GM18909 (cell line): Measurements from ENCODE around the gene GDI2.
"Not testable (repeated sequence)": the region's sequence is repeated elsewhere in the genome, so short reads cannot be mapped to it uniquely, and the experiment has no call there.

ENCODE experiments used
- ATAC-seq: cut with Tn5 transposase; IDR thresholded peaks from one replicate; pipeline ENCODE4 v1.9.1; 2021; ENCODE audit warnings: mild to moderate bottlenecking; ENCODE audit not compliant: unreplicated experiment, poor library complexity

The GDI2 gene

DNA sequence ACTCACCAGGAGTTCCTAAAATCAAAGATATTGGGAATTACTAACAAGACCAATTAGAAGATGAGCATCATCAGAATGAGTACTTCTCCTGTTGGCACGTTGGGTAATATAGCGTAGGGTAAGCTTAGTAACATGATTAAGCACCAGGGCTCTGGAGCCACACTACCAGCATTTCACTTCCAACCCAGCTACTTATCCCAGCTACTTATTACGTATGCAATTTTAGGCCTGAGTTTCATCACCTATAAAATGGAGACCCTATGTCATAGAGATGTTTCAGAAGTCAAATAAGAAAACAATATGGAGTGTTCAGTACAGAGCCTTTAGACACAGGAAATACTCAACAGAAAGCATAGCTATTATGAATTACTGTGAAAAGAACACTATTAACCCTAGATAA, 19.0 kb downstream of the GDI2 start:
- no peak for ATAC-seq

DNA sequence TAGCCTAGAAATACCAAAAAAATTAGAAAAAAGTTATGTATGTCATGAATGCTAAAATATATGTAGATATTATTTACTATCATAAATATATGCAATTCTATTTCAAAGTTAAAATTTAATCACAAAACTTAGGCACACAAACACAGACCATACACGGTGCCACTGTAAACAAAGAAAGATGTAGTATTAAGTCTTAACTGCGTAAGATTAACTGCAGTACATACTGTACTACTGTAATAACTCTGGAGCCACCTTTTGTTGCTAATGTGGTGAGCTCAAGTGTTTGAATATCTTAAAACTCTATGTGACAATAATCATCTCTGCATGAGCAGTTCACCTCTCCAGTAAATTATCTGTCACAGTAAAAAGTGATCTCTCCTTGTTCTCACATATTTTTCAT, 23.6 kb downstream of the GDI2 start:
- no peak for ATAC-seq

DNA sequence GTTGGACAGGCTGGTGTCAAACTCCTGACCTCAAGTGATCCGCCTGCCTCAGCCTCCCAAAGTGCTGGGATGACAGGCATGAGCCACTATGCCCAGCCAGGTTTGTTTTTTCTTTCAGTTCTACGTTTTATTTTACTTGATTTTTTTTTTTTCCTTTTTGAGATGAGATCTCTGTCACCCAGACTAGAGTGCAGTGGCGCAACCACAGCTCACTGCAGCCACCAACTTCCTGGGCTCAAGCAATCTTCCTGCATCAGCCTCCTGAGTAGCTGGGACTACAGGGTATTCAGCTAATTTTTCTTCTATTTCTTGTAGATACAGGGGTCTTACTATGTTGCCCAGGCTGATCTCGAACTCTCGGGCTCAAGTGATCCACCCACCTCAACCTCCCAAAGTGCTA, 24.3 kb downstream of the GDI2 start:
- no peak for ATAC-seq

DNA sequence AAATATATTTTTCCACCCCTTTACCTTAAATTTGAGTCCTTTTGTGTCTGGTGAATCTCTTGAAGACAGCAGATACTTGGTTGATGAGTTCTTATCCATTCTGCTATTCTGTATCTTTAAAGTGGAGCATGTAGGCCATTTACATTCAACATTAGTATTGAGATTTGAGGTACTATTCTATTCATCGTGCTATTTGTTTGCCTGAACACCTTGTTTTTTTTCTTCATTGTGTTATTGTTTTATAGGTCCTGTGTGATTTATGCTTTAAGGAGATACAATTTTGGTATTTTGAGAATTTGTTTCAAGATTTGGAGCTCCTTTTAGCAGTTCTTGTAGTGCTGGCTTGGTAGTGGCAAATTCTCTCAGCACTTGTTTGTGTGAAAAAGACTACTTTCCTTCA, 29.9 kb downstream of the GDI2 start:
- no peak for ATAC-seq

DNA sequence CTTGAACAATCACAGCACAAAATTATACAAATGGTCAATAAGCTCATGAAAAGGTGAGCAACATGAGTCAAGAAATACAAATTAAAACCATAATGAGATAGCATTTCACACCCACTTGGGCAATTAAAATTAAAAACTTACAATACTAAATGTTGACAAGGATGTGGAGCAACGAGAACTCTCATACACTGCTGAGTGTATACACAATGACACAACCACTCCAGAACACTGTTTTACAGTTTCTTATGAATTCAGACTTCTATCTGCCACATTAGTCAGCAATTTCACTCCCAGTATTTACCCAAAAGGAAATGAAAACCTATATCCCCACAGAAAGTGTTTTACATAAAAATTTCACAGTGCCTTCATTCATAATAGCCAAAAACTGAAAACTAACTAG, 31.1 kb downstream of the GDI2 start:
- no peak for ATAC-seq

DNA sequence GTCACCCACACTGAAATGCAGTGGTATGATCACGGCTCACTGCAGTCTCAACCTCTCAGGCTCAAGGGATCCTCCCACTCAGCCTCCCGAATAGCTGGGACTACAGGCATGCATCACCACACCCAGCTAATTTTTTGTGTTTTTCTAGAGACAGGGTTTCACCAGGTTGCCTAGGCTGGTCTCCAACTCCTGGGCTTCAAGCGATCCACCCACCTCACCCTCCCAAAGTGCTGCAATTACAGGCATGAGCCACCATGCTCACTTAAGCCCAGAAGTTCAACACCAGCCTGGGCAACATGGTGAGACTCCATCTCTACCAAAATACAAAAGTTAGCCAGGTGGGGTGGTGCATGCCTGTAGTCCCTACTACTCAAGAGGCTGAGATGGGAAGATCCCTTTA, 33.5 kb downstream of the GDI2 start:
- ATAC-seq = no peak

DNA sequence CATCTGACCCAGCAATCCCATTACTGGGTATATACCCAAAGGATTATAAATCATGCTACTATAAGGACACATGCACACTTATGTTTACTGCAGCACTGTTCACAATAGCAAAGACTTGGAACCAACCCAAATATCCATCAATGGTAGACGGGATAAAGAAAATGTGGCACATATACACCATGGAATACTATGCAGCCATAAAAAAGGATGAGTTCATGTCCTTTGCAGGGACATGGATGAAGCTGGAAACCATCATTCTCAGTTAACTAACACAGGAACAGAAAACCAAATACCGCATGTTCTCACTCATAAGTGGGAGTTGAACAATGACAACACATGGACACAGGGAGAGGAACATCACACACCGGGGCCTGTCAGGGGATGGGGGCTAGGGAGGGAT, 35.5 kb downstream of the GDI2 start:
- ATAC-seq = not testable (repeated sequence)

DNA sequence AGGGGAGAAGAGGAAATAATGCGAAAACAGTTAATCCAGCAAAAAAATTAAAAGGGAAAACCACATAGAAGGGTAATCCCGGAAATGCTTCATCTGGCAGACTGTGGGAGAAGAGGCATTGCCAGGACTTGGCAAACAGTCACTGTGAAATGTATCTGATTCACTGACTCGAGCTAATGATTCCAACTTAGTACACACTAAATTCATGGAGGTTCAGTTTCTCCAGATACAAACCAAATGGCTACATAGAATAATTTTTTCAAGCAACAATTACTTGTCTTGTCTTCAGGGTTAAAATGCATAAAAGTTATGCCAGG, 36.4 kb downstream of the GDI2 start:
- ATAC-seq = no peak

DNA sequence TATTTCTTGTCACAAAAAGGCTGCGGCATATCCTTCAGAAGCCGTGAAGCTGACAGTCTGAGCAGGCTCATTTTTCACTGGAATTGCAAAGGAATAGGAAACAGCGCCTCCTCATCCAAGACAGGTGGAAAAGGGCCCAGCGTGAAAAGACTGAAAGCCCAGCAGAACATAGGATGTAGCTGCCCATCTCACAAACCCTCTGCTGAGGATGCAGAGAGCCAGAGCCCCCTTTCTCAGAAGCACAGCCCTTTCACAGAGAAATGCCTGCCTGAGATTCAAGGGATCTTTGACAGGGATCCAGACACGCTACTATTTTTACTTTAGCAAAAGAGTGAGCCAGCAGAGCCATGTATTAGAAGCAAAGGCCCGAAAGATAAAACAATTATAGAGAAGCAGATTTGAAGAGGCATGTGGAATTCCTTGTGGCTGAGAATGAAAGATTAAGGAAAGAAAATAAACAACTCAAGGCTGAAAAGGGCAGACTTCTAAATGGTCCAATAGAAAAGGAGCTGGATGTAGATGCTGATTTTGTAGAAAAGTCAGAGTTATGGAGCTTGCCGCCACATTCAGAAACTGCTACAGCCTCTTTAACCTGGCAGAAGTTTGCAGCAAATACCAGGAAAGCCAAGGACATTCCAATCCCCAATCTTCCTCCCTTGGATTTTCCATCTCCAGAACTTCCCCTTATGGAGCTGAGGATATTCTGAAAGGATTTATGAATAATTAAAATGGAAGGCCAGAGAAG, 36.9 kb downstream of the GDI2 start:
- ATAC-seq = no peak

DNA sequence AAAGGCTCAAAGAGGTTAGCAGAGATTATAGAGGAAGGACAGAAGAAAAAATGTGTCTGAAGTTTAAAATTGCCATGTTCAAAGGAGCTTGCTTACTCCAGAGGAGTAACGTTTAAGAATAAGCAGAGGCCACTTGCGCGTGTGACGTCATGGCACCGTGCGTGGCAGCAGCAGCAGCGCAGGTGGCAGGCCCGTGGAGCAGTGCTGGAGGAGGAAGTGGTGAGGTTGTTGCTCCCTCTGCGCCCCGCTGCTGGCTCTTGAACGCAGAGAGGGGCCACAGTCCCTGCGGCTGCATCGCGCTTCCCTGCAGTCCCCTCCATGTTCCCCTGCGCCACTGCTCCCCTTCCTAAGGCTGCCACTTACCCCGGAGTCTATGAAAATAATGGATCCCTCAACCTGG, 37.5 kb downstream of the GDI2 start:
- no peak for ATAC-seq

DNA sequence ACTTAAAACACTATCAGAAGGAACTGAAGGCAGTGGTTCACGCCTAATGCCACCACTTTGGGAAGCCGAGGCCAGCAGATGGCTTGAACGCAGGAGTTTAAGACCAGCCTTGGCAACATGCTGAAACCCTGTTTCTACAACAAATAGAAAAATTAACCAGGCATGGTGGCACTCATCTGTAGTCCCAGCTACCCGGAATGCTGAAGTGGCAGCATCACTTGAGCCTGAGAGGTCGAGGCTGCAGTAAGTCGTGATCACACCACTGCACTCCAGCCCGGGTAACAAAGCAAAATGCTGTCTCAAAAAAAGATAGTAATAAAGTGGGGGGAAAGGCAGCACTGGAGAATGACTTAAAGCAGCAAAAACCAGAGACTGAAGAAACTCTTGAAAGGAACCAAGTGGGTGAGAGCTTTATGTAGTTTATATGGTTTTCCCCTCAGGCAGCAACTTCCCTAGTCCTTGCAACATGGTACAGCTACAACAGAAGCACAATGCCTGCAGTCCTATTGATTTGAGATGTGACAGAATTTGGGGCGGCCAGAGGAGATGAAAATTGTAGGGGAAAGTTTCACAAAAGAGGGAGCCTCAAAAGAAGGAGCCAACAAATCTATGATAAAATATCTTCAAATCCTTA, 38.1 kb downstream of the GDI2 start:
- no peak for ATAC-seq

DNA sequence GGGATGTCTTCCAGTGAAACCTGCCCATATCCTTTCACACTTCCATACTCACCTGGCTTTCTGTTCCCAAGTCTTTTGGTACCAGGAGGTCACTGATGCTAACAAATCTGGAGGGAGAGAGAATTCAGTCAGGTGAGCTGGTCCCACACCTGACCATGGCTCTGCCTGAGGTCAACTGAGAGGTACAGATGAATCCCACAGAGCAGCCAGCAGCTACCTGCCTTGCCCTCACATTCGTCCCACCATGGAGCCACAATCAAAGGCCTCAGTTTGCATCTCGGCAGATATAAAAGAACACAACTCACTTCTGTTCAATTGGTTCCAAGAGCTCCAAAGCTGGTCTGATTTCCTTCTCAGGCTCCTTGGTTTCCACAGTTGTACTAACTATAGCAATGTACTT, 47.0 kb downstream of the GDI2 start:
- ATAC-seq = no peak

DNA sequence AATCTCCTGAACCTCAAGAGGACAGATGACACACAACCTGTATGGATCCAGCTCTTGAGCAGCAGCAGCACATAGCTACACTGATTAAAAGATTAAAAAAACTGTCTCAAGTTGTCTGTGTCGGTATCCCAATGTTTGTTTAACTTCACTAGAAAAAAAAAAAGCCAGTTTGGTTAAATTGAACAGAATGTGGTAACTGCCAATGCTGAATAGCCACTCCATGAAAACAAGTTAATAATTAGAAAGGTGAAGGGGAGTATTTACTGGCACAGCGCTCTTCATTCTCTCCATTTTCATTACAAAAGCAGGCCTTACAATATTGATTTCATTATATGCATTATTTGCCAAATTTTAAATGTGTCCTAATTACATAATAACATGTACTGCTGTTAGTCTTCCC, 47.6 kb downstream of the GDI2 start:
- ATAC-seq = no peak

DNA sequence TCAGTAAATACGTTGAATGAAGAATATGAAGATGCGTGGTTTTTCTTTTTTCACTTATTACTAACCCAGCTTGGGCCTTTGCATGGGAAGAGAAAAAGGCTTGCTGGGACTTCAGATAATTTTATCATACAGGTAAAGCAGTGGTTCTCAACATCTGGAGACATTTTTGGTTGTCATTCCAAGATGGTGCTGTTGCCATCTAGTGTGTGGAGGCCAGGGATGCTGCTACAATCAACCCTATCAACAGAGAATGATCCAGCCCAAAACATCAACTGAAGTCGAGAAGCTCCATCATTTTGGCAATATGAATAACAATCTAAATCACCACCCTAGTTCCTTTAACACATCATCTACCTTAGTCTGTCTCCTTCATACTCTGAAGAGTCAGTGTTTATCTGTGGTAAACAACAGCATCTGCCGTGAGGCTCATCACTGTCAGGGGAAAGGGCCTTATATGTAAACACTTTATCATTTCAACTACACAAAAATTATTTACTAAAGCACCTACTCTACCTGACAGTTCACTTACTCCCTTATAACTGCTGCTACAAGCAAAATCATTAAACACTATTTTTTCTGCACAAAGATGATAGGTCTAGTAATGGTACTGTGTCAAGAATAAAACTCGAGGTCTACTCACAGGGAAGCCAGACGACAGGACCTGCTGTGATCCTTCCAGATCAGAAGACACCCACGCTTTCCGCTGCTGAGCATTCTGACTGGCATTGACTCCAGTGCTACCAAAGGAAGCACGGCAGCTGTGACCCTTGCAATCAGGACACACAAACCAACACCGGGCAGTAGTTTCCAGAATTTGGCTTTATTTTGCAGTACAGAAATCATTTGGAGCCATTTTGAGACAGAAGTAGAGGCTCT, 48.6 kb downstream of the GDI2 start:
- no peak for ATAC-seq

DNA sequence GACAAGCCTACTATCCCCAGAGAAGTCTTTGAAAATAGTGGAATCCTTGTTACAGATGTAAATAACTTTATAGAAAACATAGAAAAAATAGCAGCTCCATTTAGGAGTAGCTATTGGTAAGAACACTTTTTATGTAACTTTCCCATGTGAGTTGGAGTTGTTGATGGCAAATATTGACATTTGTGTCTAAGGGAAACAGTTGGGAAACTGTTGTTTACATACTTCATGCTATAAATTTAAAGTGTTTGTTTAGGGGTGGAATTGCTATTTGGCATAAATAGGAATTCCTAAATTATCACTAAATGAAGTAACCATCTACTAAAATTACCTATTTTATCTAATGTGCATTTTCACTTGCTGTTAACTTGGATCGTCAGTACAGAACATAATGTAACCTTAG, 50.7 kb downstream of the GDI2 start:
- no peak for ATAC-seq

DNA sequence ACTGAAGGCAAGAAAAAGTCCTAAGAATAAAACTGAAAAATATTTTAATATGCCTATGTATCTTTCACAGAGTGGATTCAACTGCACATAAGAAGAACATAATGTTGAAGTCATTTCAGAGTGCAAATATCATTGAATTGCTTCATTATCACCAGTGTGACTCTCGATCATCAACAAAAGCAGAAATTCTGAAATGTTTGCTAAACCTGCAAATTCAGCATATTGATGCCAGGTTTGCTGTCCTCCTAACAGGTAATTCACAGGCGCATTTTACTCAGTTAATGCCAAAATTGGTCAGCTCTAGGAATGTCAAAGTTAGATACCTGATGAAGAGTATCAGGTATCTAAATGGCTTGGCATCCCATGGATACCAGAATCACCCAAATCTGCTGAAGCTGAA, 52.0 kb downstream of the GDI2 start:
- ATAC-seq = no peak

DNA sequence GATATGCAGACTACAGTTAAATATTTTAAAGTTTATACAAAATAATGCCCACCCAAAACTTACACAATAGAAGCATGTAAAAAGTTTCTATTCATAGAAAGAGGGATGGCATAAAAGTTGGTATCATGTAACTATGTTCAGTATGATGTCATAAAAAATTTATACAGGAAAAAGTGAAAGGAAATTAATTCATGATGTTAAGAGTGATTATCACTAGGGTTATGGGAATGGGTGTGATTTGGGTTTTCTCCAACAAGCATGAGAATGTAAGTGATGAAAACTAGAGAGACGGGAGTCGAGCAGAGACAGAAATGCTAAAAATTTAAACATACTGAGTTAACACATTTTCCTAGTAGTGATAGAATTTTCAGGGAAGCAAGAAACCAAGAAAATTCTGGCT, 52.7 kb downstream of the GDI2 start:
- ATAC-seq = no peak

DNA sequence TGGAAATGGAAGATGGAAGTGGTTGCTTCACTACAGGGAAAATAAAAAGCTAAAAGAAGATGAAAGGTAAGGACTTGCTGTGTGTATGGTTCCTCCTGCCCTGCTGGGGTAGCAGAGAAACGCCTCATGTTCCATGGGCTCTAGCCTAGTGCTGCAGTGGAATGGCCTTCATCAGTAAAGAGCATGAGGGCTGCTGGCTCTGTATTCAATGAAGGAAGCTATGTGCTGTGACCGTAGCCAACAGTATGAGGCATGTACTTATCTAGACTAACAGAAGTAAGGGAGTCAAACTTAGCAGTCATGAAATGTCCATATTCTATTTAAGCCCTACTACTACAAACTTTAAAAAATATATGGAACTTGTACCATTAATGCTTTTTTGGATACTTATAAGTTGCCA, 54.3 kb downstream of the GDI2 start:
- no peak for ATAC-seq

DNA sequence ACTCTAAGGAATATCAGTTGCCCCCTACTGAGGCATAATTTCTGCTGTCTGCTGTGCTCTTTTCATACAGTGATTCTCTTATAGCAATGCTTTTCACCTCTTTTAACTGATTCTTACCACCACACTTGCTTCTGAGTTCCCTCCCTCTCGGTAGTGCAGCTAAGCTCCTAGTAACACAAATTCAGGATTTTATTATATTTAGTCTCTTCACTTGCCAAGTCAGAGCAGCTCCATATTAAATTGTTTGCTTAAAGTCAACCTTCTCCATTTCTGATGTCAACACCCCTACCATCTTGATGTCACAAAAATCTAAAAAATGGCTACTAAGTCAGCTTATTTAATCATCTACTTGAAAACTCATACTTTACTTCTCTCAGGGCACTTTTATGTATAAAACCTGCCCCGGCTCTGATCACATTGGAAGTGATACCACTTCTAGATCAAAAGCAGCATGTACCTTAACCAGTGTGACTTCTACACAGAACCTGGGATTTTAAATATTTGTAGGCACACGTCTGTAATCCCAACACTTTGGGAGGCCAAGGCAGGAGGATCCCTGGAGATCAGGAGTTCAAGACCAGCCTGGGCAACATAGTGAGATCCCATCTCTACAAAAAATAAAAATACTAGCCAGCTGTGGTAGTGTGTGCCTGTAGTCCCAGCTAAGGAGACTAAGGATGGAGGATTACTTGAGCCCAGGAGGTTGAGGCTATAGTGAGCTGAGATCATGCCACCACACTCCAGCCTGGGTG, 55.3 kb downstream of the GDI2 start:
- ATAC-seq = no peak

DNA sequence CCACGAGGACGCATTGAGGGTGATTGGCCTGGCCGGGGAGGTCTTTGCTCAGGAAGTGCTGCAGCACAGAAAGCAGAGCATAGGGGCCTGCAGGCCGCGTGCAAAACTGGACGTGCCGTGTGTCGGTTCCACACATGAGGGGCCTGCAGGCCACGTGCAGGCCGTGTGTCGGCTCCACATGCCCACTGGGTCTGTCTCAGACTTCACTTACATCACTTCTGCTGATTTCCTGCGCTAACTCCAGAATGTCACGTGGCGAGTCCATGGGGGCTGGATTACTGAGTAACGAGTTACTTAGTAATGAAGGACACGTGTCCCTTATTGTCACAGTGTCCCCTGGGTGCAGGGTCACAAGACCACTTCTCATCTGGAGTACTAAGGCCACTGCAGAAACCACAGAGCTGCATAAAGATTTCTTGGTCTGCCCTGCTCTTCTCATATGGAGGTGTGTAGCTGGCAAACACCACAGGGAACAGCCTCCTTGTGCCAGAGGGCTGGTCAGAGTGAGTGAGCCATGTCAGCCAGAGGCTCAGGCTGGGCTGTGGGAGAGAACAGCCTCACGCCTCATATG, 60.8 kb downstream of the GDI2 start:
- no peak for ATAC-seq
